Neural progenitor cell (in vitro differentiated cells): ENCODE results near the gene TMEM119. TPM values are rescaled to one million over a fixed set of nuclear protein-coding genes. Genes with fewer than 3 reads are reported as not detected.
"Not testable (repeated sequence)": the region's sequence is repeated elsewhere in the genome, so short reads cannot be mapped to it uniquely, and the experiment has no call there.

ENCODE experiments used
- DNase-seq: peaks from one replicate; pipeline ENCODE4 v3.0.0-alpha.2; 2016; ENCODE audit warnings: low spot score
- H2AFZ ChIP-seq: fragments of 200-600 bp; sonication (generic); replicated peaks from 2 replicates; pipeline ENCODE4 v1.6.1; 2016; ENCODE audit warnings: antibody characterized with exemption
- H3F3A ChIP-seq: fragments of 200-600 bp; sonication (generic); 2 replicates; pipeline ENCODE4 v1.6.1; 2016; ENCODE audit warnings: antibody characterized with exemption, low read depth
- H3K27ac ChIP-seq: fragments of 200-600 bp; sonication (generic); 2 replicates; pipeline ENCODE4 v1.5.1; 2016; ENCODE audit warnings: mild to moderate bottlenecking
- H3K27me3 ChIP-seq: fragments of 200-600 bp; sonication (generic); 2 replicates; pipeline ENCODE4 v1.6.1; 2016; ENCODE audit warnings: mild to moderate bottlenecking, moderate library complexity
- H3K36me3 ChIP-seq: fragments of 200-600 bp; sonication (generic); 2 replicates; pipeline ENCODE4 v1.5.1; 2016
- H3K4me1 ChIP-seq: fragments of 200-600 bp; sonication (generic); 2 replicates; pipeline ENCODE4 v1.6.1; 2016; ENCODE audit warnings: mixed run types
- H3K4me2 ChIP-seq: fragments of 200-600 bp; sonication (generic); 2 replicates; pipeline ENCODE4 v1.6.1; 2016
- H3K4me3 ChIP-seq: fragments of 200-600 bp; sonication (generic); 2 replicates; pipeline ENCODE4 v1.5.1; 2016
- H3K79me2 ChIP-seq: fragments of 200-600 bp; sonication (generic); 2 replicates; pipeline ENCODE4 v1.6.1; 2016; ENCODE audit warnings: low read depth
- H3K9ac ChIP-seq: fragments of 200-600 bp; sonication (generic); 2 replicates; pipeline ENCODE4 v1.6.1; 2016
- H3K9me3 ChIP-seq: fragments of 200-600 bp; sonication (generic); 2 replicates; pipeline ENCODE4 v1.5.1; 2016; ENCODE audit warnings: low read depth
- H4K20me1 ChIP-seq: fragments of 200-600 bp; sonication (generic); 2 replicates; pipeline ENCODE4 v1.6.1; 2016; ENCODE audit warnings: low read depth
- H3K27ac Mint-ChIP-seq: 3 replicates; pipeline ENCODE4 v1.8.0; 2021; ENCODE audit warnings: mixed read lengths
- H3K27me3 Mint-ChIP-seq: 2 replicates; pipeline ENCODE4 v1.8.0; 2022; ENCODE audit warnings: low read depth, mild to moderate bottlenecking, inconsistent platforms, moderate library complexity, mixed read lengths; ENCODE audit not compliant: insufficient read depth
- H3K36me3 Mint-ChIP-seq: 3 replicates; pipeline ENCODE4 v1.8.0; 2021; ENCODE audit warnings: mixed read lengths
- H3K4me1 Mint-ChIP-seq: 3 replicates; pipeline ENCODE4 v1.8.0; 2021; ENCODE audit warnings: mixed read lengths
- H3K4me3 Mint-ChIP-seq: 3 replicates; pipeline ENCODE4 v1.8.0; 2021; ENCODE audit warnings: mild to moderate bottlenecking, moderate library complexity, mixed read lengths
- H3K9me3 Mint-ChIP-seq: 3 replicates; pipeline ENCODE4 v1.8.0; 2020; ENCODE audit warnings: mixed read lengths
- EZH2 ChIP-seq: fragments of 200-600 bp; sonication (generic); IDR thresholded peaks from 2 replicates; pipeline ENCODE4 v1.6.1; 2017; ENCODE audit warnings: antibody characterized with exemption, mild to moderate bottlenecking, moderate library complexity
- EZH2phosphoT487 ChIP-seq: fragments of 200-600 bp; sonication (generic); IDR thresholded peaks from 2 replicates; pipeline ENCODE4 v1.6.1; 2017; ENCODE audit warnings: antibody characterized with exemption
- total RNA-seq: library from RNA; depleted of rRNA; stranded (reverse); fragments of >200 nt; gene quantifications from 2 replicates; pipeline ENCODE4 v1.2.3, GENCODE V29; 2015; ENCODE audit warnings: low replicate concordance
- TF ChIP-seq, protein P1 (sequence below): fragments of 200-600 bp; sonication (generic); IDR thresholded peaks from 2 replicates; pipeline ENCODE4 v1.5.1; 2017; ENCODE audit warnings: antibody characterized with exemption, mild to moderate bottlenecking

TMEM119 gene
- total RNA-seq, 1 donor from 2014 or later = 0.97 TPM

DNA sequence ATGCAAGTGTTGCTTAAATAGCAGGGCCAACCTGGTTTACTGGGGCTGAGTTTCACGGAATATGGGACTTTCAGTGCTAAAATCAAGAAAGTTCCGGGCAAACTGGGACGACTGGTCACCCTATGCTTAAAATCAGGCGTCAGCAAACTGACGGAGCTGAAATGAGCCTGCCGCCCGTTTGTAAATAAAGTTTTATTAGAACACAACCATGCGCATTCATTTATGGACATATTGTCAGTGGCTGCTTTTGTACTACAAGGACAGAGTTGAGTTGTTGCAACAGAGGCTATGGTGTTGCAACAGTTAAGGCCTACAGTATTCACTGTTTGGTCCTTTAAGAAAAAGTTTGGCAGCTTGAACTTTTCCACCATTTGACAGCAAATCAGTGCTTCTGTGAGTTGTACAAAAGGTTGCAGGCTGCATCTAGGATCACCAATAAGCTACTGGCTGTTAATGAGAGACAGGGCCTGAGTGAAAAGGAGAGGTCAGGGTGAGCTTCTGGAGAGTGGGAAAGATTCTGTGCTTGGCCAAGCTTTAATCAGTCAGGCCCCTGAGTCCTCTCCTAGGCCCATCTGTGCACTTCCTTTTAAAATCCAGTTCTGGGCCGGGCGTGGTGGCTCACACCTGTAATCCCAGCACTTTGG lies 22.5 kb upstream of the TMEM119 start:
- no peaks in the 10 kb centered on the region for H3F3A ChIP-seq
- H3K4me3 ChIP-seq = no peak overlapping the region
- H3K4me2 ChIP-seq = no peak overlapping the region
- H3K9me3 Mint-ChIP-seq = no peaks in the 10 kb centered on the region
- H3K9me3 ChIP-seq = no peaks in the 10 kb centered on the region
- H3K27me3 ChIP-seq = no peaks in the 10 kb centered on the region
- H3K27ac Mint-ChIP-seq = no peak overlapping the region
- no peak for DNase-seq
- peak overlapping the region; percentile 34 for H2AFZ ChIP-seq
- TF ChIP-seq EZH2phosphoT487 = no peak
- no peak for TF ChIP-seq EZH2
- TF ChIP-seq, protein P1, sequence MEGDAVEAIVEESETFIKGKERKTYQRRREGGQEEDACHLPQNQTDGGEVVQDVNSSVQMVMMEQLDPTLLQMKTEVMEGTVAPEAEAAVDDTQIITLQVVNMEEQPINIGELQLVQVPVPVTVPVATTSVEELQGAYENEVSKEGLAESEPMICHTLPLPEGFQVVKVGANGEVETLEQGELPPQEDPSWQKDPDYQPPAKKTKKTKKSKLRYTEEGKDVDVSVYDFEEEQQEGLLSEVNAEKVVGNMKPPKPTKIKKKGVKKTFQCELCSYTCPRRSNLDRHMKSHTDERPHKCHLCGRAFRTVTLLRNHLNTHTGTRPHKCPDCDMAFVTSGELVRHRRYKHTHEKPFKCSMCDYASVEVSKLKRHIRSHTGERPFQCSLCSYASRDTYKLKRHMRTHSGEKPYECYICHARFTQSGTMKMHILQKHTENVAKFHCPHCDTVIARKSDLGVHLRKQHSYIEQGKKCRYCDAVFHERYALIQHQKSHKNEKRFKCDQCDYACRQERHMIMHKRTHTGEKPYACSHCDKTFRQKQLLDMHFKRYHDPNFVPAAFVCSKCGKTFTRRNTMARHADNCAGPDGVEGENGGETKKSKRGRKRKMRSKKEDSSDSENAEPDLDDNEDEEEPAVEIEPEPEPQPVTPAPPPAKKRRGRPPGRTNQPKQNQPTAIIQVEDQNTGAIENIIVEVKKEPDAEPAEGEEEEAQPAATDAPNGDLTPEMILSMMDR = no peak
- H3K36me3 Mint-ChIP-seq = no peaks in the 10 kb centered on the region
- no peaks in the 10 kb centered on the region for H3K79me2 ChIP-seq
- peaks cover 17% of the 10 kb centered on the region for H3K27me3 Mint-ChIP-seq
- H4K20me1 ChIP-seq = no peaks in the 10 kb centered on the region
- H3K4me3 Mint-ChIP-seq = no peak overlapping the region
- H3K4me1 ChIP-seq = peaks cover 8% of the 10 kb centered on the region
- H3K4me1 Mint-ChIP-seq = peaks cover 25% of the 10 kb centered on the region
- H3K9ac ChIP-seq = no peak overlapping the region
- H3K27ac ChIP-seq = no peak overlapping the region
- no peaks in the 10 kb centered on the region for H3K36me3 ChIP-seq

DNA sequence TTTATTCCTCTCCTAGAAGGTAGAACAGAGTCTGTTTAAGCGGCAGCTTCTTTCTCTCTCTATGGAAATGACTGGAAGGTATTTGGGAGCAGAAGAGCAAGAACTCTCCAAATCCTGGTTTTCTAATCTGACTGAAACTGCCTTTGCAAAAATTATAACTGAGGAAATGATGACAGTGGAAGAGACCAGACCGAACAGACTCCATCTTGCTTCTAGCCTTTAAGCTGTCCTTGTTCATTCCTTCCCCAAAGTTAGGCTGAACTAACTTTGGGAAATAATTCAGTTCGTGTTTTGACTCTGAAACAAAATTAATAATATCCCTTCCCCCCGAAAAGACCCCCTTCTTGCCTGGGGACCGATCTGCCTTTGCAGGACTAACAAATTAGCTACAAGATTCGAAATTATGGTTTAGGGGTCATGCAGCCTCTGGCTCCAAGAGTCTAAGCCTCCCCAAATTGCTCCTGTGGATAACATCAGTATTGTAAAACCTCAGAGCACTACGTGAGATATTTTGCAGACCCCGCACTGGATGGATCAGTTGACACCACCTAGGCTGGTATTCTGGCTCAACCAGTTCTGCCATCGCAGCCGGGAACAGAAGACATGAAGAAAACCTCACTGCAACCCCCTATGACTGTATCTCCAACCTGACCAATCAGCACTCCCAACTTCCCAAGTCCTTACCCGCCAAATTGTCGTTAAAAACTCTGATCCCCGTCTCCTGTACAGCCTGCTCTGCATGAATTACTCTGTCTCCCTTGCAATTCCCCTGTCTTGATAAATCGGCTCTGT lies 21.7 kb upstream of the TMEM119 start:
- Histone ChIP-seq H2AFZ (peak overlapping the region; percentile 34), H3K27ac (no peak overlapping the region), H3K4me2 (no peak overlapping the region), H3K9ac (no peak overlapping the region), H3K4me1 (peaks cover 8% of the 10 kb centered on the region), H3K4me3 (no peak overlapping the region), H3K36me3 (no peaks in the 10 kb centered on the region), H3K27me3 (no peaks in the 10 kb centered on the region), H4K20me1 (no peaks in the 10 kb centered on the region), H3K9me3 (no peaks in the 10 kb centered on the region), H3F3A (no peaks in the 10 kb centered on the region), H3K79me2 (no peaks in the 10 kb centered on the region)
- DNase-seq = no peak
- no peaks in the 10 kb centered on the region for H3K36me3 Mint-ChIP-seq
- H3K9me3 Mint-ChIP-seq = no peaks in the 10 kb centered on the region
- H3K27me3 Mint-ChIP-seq = peaks cover 18% of the 10 kb centered on the region
- TF ChIP-seq, protein P1 = no peak
- TF ChIP-seq EZH2 (no peak), EZH2phosphoT487 (no peak)
- H3K4me1 Mint-ChIP-seq = peaks cover 25% of the 10 kb centered on the region
- no peak overlapping the region for H3K4me3 Mint-ChIP-seq
- peak overlapping the region; percentile 31 for H3K27ac Mint-ChIP-seq

DNA sequence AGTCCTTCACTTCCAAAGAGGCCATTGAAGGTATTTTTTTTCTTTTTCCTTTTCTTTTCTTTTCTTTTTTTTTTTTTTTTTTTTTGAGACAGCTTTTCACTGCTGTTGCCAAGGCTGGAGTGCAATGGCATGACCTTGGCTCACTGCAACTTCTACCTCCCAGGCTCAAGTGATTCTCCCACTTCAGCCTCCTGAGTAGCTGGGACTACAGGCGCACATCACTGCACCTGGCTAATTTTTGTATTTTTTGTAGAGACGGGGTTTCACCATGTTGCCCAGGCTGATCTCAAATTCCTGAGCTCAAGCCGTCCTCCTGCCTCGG lies 21.0 kb upstream of the TMEM119 start:
- not testable (repeated sequence) for DNase-seq, H3F3A ChIP-seq, H3K4me3 ChIP-seq, H3K4me1 ChIP-seq, H3K36me3 Mint-ChIP-seq, H2AFZ ChIP-seq, H3K9ac ChIP-seq, H3K27ac Mint-ChIP-seq, H3K9me3 Mint-ChIP-seq, H3K27ac ChIP-seq, H3K36me3 ChIP-seq, H4K20me1 ChIP-seq, H3K9me3 ChIP-seq, H3K4me2 ChIP-seq, H3K27me3 ChIP-seq, H3K79me2 ChIP-seq, H3K4me3 Mint-ChIP-seq
- Mint-ChIP-seq H3K27me3 (peaks cover 17% of the 10 kb centered on the region), H3K4me1 (peaks cover 25% of the 10 kb centered on the region)
